GM06990 (cell line): Measurements from ENCODE around the gene NTM.

Source experiments
- DNase-seq: peaks from one replicate; pipeline ENCODE4 v3.0.0-alpha.2; 2011; ENCODE audit not compliant: insufficient read length; ENCODE audit errors: extremely low read depth
- H3K27me3 ChIP-seq: replicated peaks from 2 replicates; pipeline ENCODE4 v1.6.0; 2011; ENCODE audit warnings: low read length; ENCODE audit not compliant: control insufficient read depth, insufficient read depth
- H3K36me3 ChIP-seq: 2 replicates; pipeline ENCODE4 v1.5.1; 2011; ENCODE audit warnings: low read length; ENCODE audit not compliant: control insufficient read depth, insufficient read depth
- H3K4me3 ChIP-seq: replicated peaks from 2 replicates; pipeline ENCODE4 v1.5.1; 2011; ENCODE audit warnings: low read depth, mild to moderate bottlenecking, control low read depth, low read length
- CTCF ChIP-seq: IDR thresholded peaks from 2 replicates; pipeline ENCODE4 v1.5.1; 2011; ENCODE audit warnings: low read length, control low read depth, mild to moderate bottlenecking, inconsistent platforms; ENCODE audit not compliant: insufficient read depth, poor library complexity, severe bottlenecking

The NTM gene

GRCh38 chr11:131663405-131664200 lies 293.2 kb downstream of the NTM start:
- TF ChIP-seq CTCF: no peak
- Histone ChIP-seq H3K4me3 (no peak overlapping the region), H3K27me3 (no peaks in the 10 kb centered on the region; the same call in none of the 2 replicates)

DNA sequence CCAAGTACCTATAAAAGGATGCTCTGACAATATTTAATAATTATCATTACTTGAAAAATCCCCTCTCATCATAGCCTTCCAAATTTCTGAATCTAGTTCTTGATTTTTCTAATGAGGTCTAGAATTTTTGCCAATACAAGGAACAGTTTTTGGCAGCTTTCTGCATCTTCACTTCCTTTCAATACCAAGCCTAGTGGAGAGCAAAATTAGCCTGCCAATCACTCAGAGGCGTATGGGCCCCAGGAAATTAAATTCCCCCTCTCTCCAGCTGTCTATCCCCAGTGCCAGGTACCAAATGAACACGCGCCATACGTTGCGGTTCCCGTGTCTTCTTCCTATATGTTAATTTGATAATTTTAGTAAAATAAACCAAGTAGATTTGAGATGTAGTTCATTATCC lies 293.9 kb downstream of the NTM start:
- no peak for TF ChIP-seq CTCF
- DNase-seq: no peak
- H3K36me3 ChIP-seq: no peaks in the 10 kb centered on the region
- H3K27me3 ChIP-seq: no peaks in the 10 kb centered on the region; the same call in none of the 2 replicates
- no peak overlapping the region for H3K4me3 ChIP-seq

More at GRCh38 chr11:131663405-131664200, 293.2 kb downstream of the NTM start:
- DNase-seq: no peak
- no peaks in the 10 kb centered on the region for H3K36me3 ChIP-seq

- Histone ChIP-seq H3K36me3 (no peaks in the 10 kb centered on the region), H3K27me3 (no peaks in the 10 kb centered on the region; the same call in none of the 2 replicates), H3K4me3 (no peak overlapping the region)
- TF ChIP-seq CTCF: no peak
- DNase-seq: no peak
Measured at GRCh38 chr11:131664816-131665215, 294.4 kb downstream of the NTM start.

DNA sequence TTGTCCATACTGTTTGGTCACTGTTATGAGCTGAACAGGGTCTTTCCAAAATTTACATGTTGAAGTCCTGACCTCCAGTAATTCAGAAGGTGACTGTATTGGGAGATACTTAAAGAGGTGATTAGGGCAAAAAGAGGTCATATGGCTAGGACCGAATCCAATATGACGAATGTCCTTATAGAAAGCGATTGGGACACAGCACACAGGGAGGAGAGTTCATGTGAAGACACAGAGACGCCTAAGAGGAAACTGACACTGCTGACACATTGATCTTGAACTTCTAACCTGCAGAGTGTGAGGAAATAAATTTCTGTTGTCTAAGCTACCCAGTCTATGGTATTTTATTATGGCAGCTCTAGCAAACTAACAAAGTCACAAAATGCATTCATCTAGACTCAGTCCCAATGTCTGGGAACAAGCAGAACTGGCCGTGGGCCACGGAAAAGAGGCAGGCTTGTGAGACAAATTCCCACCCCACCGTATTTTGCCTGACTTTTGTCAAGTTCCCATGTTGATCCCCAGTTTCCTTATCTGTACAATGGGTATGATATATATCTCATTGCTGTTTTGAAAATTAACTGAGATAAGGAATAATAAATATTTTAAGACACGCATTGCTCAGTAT lies 295.0 kb downstream of the NTM start:
- DNase-seq: no peak
- Histone ChIP-seq H3K36me3 (no peaks in the 10 kb centered on the region), H3K27me3 (no peaks in the 10 kb centered on the region; the same call in 1 of the 2 replicates), H3K4me3 (no peak overlapping the region)
- TF ChIP-seq CTCF: no peak

- H3K4me3 ChIP-seq: no peak overlapping the region
- TF ChIP-seq CTCF: no peak
- H3K27me3 ChIP-seq: no peaks in the 10 kb centered on the region
- DNase-seq: no peak
- H3K36me3 ChIP-seq: no peaks in the 10 kb centered on the region
Measured at GRCh38 chr11:131666006-131666405, 295.6 kb downstream of the NTM start.
